ENCODE data around the gene FMO1. TPM values are rescaled to one million over a fixed set of nuclear protein-coding genes. Genes with fewer than 3 reads are reported as not detected.

FMO1 gene
- total RNA-seq, 1 experiment from 2014 or later = not detected

DNA sequence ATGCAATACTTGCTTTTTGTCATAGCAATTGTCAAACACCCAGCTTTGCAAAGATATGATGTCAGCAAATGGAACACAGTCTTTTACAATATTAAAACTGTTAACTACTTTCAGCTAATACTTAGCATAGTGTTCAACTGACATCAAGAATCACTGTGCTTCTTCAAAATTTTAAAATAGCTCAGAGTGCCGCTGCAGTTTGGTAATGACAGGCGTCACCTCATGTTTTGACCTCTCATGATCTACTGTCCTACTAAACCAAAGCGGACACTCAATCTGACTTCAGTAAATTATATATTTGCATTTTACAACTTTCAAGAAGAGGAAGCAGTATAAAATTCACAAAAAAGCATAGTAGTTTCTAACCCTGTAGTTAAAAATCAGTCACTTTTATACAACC is 2.0 kb downstream of the FMO1 start:
- no peak overlapping the region for H3K27ac Mint-ChIP-seq (ENCODE audit: low read depth, unreplicated experiment)
- no TSS peak for BruUV-seq (replicated peaks)
- TF ChIP-seq, protein P1, sequence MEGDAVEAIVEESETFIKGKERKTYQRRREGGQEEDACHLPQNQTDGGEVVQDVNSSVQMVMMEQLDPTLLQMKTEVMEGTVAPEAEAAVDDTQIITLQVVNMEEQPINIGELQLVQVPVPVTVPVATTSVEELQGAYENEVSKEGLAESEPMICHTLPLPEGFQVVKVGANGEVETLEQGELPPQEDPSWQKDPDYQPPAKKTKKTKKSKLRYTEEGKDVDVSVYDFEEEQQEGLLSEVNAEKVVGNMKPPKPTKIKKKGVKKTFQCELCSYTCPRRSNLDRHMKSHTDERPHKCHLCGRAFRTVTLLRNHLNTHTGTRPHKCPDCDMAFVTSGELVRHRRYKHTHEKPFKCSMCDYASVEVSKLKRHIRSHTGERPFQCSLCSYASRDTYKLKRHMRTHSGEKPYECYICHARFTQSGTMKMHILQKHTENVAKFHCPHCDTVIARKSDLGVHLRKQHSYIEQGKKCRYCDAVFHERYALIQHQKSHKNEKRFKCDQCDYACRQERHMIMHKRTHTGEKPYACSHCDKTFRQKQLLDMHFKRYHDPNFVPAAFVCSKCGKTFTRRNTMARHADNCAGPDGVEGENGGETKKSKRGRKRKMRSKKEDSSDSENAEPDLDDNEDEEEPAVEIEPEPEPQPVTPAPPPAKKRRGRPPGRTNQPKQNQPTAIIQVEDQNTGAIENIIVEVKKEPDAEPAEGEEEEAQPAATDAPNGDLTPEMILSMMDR (IDR thresholded peaks at IDR 0.05; ENCODE audit: unreplicated experiment) = no peak
- no peaks in the 10 kb centered on the region for H3K27me3 Mint-ChIP-seq (ENCODE audit: insufficient read depth, unreplicated experiment)
- ChIA-PET CTCF (interaction anchor here (0.5 to 24.0 kb wide), 8 partner anchors 8 to 283 kb away, joined by 3 to 651 read pairs (median 4); partner anchors contain the start of gene FMO4), POLR2A (interaction anchor here (0.6 kb wide), 1 partner anchor 36 kb away, joined by 8 read pairs; no protein-coding TSS in a partner anchor)
- peaks cover 10% of the 10 kb centered on the region for H3K4me1 Mint-ChIP-seq (ENCODE audit: insufficient read depth, unreplicated experiment)
- no peaks in the 10 kb centered on the region for H3K9me3 Mint-ChIP-seq (ENCODE audit: unreplicated experiment)
- H3K4me3 Mint-ChIP-seq (ENCODE audit: unreplicated experiment) = no peak overlapping the region
- no peak for DNase-seq (ENCODE audit: unreplicated experiment)
- no peaks in the 10 kb centered on the region for H3K36me3 Mint-ChIP-seq (ENCODE audit: insufficient read depth, unreplicated experiment)
- intact Hi-C loops (cut with micrococcal nuclease) = loop anchor here (10.0 kb wide), 1 partner anchor 155 kb away; no protein-coding TSS in a partner anchor

DNA sequence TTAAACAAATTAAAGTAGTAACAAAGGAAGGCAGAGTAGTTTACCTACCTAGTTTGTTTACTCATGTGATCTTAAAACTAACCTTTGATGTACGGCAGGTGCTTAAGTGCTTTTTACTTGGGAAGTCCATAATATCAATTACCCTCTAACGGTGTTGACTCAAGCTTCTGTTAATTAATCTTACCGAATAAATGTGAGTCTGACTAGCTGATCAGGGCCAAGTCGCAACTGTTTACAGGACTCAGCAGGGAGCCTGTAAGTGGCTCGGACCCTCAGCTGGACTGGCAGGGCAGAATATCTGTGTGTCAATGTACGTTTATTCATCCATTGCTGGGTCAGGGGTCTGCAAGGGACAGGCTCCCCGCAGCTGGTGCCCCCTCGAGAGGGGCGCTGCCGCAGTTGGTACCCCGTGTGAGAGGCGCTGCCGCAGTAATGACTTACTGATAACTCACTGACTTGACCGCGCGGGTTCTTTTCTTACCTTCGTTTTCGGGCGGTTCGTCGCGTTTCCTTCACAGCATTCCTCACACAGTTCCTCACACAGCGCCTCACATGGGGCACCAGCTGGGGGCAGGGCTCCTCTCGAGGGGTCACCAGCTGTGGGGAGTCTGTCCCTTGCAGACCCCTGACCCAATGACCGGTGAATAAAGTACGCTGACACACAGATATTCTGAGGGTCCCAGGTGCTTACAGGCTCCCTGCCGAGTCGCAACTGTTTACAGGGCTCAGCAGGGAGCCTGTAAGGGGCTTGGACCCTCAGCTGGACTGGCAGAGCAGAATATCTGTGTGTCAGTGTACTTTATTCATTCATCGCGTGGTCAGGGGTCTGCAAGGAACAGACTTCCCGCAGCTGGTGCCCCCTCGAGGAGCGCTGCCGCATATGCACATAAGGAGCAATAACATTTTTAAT is 3.0 kb downstream of the FMO1 start:
- ChIA-PET CTCF (interaction anchor here (0.5 to 24.0 kb wide), 21 partner anchors 9 to 926 kb away, joined by 3 to 651 read pairs (median 4); partner anchors contain the start of gene FMO4), POLR2A (interaction anchor here (0.9 to 1.2 kb wide), 2 partner anchors 63 to 184 kb away, joined by 3 to 8 read pairs; partner anchors contain the start of gene FMO4)
- Mint-ChIP-seq H3K27me3 (ENCODE audit: insufficient read depth, unreplicated experiment) (no peaks in the 10 kb centered on the region), H3K27ac (ENCODE audit: low read depth, unreplicated experiment) (peak overlapping the region; percentile 64), H3K4me3 (ENCODE audit: unreplicated experiment) (peak overlapping the region; percentile 82), H3K36me3 (ENCODE audit: insufficient read depth, unreplicated experiment) (no peaks in the 10 kb centered on the region), H3K4me1 (ENCODE audit: insufficient read depth, unreplicated experiment) (peaks cover 13% of the 10 kb centered on the region), H3K9me3 (ENCODE audit: unreplicated experiment) (no peaks in the 10 kb centered on the region)
- BruUV-seq (replicated peaks) = no TSS peak
- intact Hi-C loops (cut with micrococcal nuclease) = loop anchor here (1.0 to 10.0 kb wide), 2 partner anchors 154 to 234 kb away; partner anchors contain the start of gene PRRC2C
- TF ChIP-seq, protein P1 (IDR thresholded peaks at IDR 0.05; ENCODE audit: unreplicated experiment) = peak; percentile 56
- peak; percentile 68 for DNase-seq (ENCODE audit: unreplicated experiment)

DNA sequence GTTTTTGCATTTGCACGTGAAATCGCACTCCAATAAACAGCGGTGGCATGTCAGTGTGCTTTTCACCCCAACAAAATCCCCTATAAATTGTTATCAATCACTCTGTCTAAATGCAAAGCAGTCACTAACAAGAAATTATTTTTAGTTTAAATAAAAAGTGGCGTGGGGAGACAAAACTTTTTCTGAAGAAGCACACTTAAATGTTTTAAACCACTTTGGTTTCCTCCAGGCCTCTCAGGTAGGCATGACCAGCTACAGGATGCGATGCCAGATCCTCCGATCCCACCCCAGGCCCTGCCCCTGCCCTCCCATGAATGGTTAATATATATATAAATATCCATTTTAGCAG is 3.6 kb downstream of the FMO1 start:
- POLR2A ChIA-PET = interaction anchor here (0.9 to 1.2 kb wide), 2 partner anchors 62 to 183 kb away, joined by 3 to 8 read pairs; partner anchors contain the start of gene FMO4
- Mint-ChIP-seq H3K4me3 (ENCODE audit: unreplicated experiment) (peak overlapping the region; percentile 82), H3K27ac (ENCODE audit: low read depth, unreplicated experiment) (peak overlapping the region; percentile 64), H3K36me3 (ENCODE audit: insufficient read depth, unreplicated experiment) (no peaks in the 10 kb centered on the region), H3K27me3 (ENCODE audit: insufficient read depth, unreplicated experiment) (no peaks in the 10 kb centered on the region), H3K4me1 (ENCODE audit: insufficient read depth, unreplicated experiment) (peaks cover 18% of the 10 kb centered on the region), H3K9me3 (ENCODE audit: unreplicated experiment) (no peaks in the 10 kb centered on the region)
- TF ChIP-seq, protein P1 (IDR thresholded peaks at IDR 0.05; ENCODE audit: unreplicated experiment) = no peak
- no TSS peak for BruUV-seq (replicated peaks)
- CTCF ChIA-PET = interaction anchor here (0.5 to 24.0 kb wide), 15 partner anchors 9 to 286 kb away, joined by 3 to 651 read pairs (median 5); partner anchors contain the start of gene FMO4
- no peak for DNase-seq (ENCODE audit: unreplicated experiment)
- intact Hi-C loops (cut with micrococcal nuclease) = loop anchor here (1.0 to 10.0 kb wide), 2 partner anchors 153 to 233 kb away; partner anchors contain the start of gene PRRC2C

DNA sequence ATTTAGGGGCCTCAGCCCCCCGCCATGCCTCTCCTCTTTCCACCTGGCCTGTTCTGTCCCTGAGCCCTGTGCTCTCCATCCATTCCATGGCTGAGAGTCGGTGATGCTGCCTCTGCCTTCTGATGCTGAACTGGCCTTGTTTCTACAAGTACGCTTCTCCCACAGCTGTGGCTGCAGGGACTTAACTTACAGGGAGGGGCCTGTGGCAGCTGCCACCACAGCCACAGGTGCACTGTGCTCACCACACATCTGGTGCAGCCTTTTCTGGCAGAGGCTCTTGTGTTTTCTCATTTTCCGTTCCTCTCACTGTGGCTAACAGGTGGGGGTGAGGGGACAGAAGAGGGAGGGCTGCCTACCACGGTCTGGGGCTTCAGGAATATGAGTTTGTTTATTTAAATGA is 4.2 kb downstream of the FMO1 start:
- Mint-ChIP-seq H3K27me3 (ENCODE audit: insufficient read depth, unreplicated experiment) (no peaks in the 10 kb centered on the region), H3K27ac (ENCODE audit: low read depth, unreplicated experiment) (no peak overlapping the region), H3K9me3 (ENCODE audit: unreplicated experiment) (no peaks in the 10 kb centered on the region), H3K36me3 (ENCODE audit: insufficient read depth, unreplicated experiment) (no peaks in the 10 kb centered on the region), H3K4me1 (ENCODE audit: insufficient read depth, unreplicated experiment) (peaks cover 23% of the 10 kb centered on the region), H3K4me3 (ENCODE audit: unreplicated experiment) (no peak overlapping the region)
- no peak for DNase-seq (ENCODE audit: unreplicated experiment)
- intact Hi-C loops (cut with micrococcal nuclease) = loop anchor here (10.0 kb wide), 1 partner anchor 152 kb away; no protein-coding TSS in a partner anchor
- BruUV-seq (replicated peaks) = no TSS peak
- TF ChIP-seq, protein P1 (IDR thresholded peaks at IDR 0.05; ENCODE audit: unreplicated experiment) = no peak
- POLR2A ChIA-PET = no interaction called here
- CTCF ChIA-PET = interaction anchor here (0.5 to 24.0 kb wide), 12 partner anchors 10 to 286 kb away, joined by 3 to 651 read pairs (median 5); partner anchors contain the start of gene FMO4

All from MCF 10A (cell line).